Measurements from ENCODE around the gene MPST.
A peak's percentile ranks its signal among the peaks of the same experiment; 100 is the strongest.

Gene MPST

GRCh38 chr22:37052386-37053309, 33.1 kb downstream of the MPST start:
- H3K4me3 ChIP-seq (ENCODE audit: low read length) = peak overlapping the region; percentile 71
- no peak for TF ChIP-seq CTCF (conservative IDR thresholded peaks at IDR 0.05; ENCODE audit: low read length)
- no peak for DNase-seq (ENCODE audit: low read depth)

GRCh38 chr22:37053310-37054055, 33.9 kb downstream of the MPST start:
- peak; percentile 32 for DNase-seq (ENCODE audit: low read depth)
- H3K4me3 ChIP-seq (ENCODE audit: low read length) = peak overlapping the region; percentile 71; the same call in 1 of the 2 replicates
- TF ChIP-seq CTCF (conservative IDR thresholded peaks at IDR 0.05; ENCODE audit: low read length) = no peak

GRCh38 chr22:37054056-37054395, 34.5 kb downstream of the MPST start:
- TF ChIP-seq CTCF (conservative IDR thresholded peaks at IDR 0.05; ENCODE audit: low read length) = no peak
- H3K4me3 ChIP-seq (ENCODE audit: low read length) = no peak overlapping the region
- DNase-seq (ENCODE audit: low read depth) = no peak

- no peak for TF ChIP-seq CTCF (conservative IDR thresholded peaks at IDR 0.05; ENCODE audit: low read length)
- H3K4me3 ChIP-seq (ENCODE audit: low read length) = no peak overlapping the region
- DNase-seq (ENCODE audit: low read depth) = no peak
Measured at GRCh38 chr22:37054600-37055365, 35.2 kb downstream of the MPST start.

- H3K4me3 ChIP-seq (ENCODE audit: low read length) = no peak overlapping the region
- no peak for DNase-seq (ENCODE audit: low read depth)
- TF ChIP-seq CTCF (conservative IDR thresholded peaks at IDR 0.05; ENCODE audit: low read length) = no peak
Measured at GRCh38 chr22:37056246-37056645, 36.7 kb downstream of the MPST start.

- no peak for TF ChIP-seq CTCF (conservative IDR thresholded peaks at IDR 0.05; ENCODE audit: low read length)
- no peak overlapping the region for H3K4me3 ChIP-seq (ENCODE audit: low read length)
- no peak for DNase-seq (ENCODE audit: low read depth)
Measured at GRCh38 chr22:37057226-37057625, 37.7 kb downstream of the MPST start.
